Lung microvascular endothelial cell (primary cell): ENCODE data around the gene AMELX. TPM values are rescaled to one million over a fixed set of nuclear protein-coding genes. Genes with fewer than 3 reads are reported as not detected.
A peak's percentile ranks its signal among the peaks of the same experiment; 100 is the strongest.

Experiments used
- DNase-seq, 2 donors: peaks; one replicate each; pipeline versions ENCODE4 v3.0.0 to v3.0.0-alpha.2; 2010; ENCODE audit warnings: low read depth in 2 of 2
- total RNA-seq: library from RNA; depleted of rRNA; stranded (reverse); fragments of >200 nt; gene quantifications from 2 replicates; pipeline ENCODE4 v1.2.1, GENCODE V29; 2014

AMELX gene
- total RNA-seq, 1 donor from 2014 or later: not detected

- no peak for DNase-seq
Observed at GRCh38 chrX:11305641-11306040, 12.4 kb downstream of the AMELX start.

- DNase-seq: no peak
Observed at GRCh38 chrX:11309220-11309619, 16.0 kb downstream of the AMELX start.

- no peak for DNase-seq
Observed at GRCh38 chrX:11311706-11312105, 18.5 kb downstream of the AMELX start.

GRCh38 chrX:11319806-11320520 lies 26.8 kb downstream of the AMELX start:
- no peak for DNase-seq

- DNase-seq: no peak
Observed at GRCh38 chrX:11321986-11322385, 28.8 kb downstream of the AMELX start.

GRCh38 chrX:11328134-11328533 lies 34.9 kb downstream of the AMELX start:
- no peak for DNase-seq

GRCh38 chrX:11329021-11329420 lies 35.8 kb downstream of the AMELX start:
- peak; percentile 15 to 64 for DNase-seq

GRCh38 chrX:11331788-11332187 lies 38.6 kb downstream of the AMELX start:
- DNase-seq: no peak

- DNase-seq: no peak
Observed at GRCh38 chrX:11334165-11334564, 41.0 kb downstream of the AMELX start.

GRCh38 chrX:11336201-11336600 lies 43.0 kb downstream of the AMELX start:
- peak; percentile 21 to 71 for DNase-seq

- DNase-seq: no peak
Observed at GRCh38 chrX:11337292-11338009, 44.2 kb downstream of the AMELX start.

- peak; percentile 94 for DNase-seq
Observed at GRCh38 chrX:11341274-11342201, 48.3 kb downstream of the AMELX start.

- DNase-seq: no peak
Observed at GRCh38 chrX:11342673-11343072, 49.5 kb downstream of the AMELX start.

- DNase-seq: no peak
Observed at GRCh38 chrX:11346121-11346682, 53.0 kb downstream of the AMELX start.

- DNase-seq: no peak
Observed at GRCh38 chrX:11347300-11347699, 54.1 kb downstream of the AMELX start.

- DNase-seq: no peak
Observed at GRCh38 chrX:11349020-11349419, 55.8 kb downstream of the AMELX start.

GRCh38 chrX:11349661-11350337 lies 56.6 kb downstream of the AMELX start:
- DNase-seq: no peak
